ENCODE data around the gene SLC25A36. TPM values are rescaled to one million over a fixed set of nuclear protein-coding genes. Genes with fewer than 3 reads are reported as not detected.

SLC25A36 gene
- total RNA-seq, 1 donor from 2014 or later = 56.0 TPM

GRCh38 chr3:140903196-140903595 is 38.4 kb upstream of the SLC25A36 start:
- Histone ChIP-seq H3K36me3 (no peaks in the 10 kb centered on the region), H3K4me3 (no peak overlapping the region), H3K9me3 (no peaks in the 10 kb centered on the region), H3K4me1 (no peaks in the 10 kb centered on the region), H3K27me3 (no peaks in the 10 kb centered on the region), H3K27ac (no peak overlapping the region)
- intact Hi-C loops (cut with DNase I) = no loop called here
- DNase-seq (ENCODE audit: extremely low spot score in 2 of 2) = no peak
- no peak for TF ChIP-seq POLR2A (IDR thresholded peaks at IDR 0.05)
- no peak for TF ChIP-seq POLR2AphosphoS5 (IDR thresholded peaks at IDR 0.05; ENCODE audit: insufficient read depth in 1 of 2, low read depth in 1 of 2)
- TF ChIP-seq CTCF (IDR thresholded peaks at IDR 0.05) = no peak

- no peaks in the 10 kb centered on the region for H3K4me1 ChIP-seq
- no peak overlapping the region for H3K27ac ChIP-seq
- no peaks in the 10 kb centered on the region for H3K27me3 ChIP-seq
- no peak overlapping the region for H3K4me3 ChIP-seq
- no peaks in the 10 kb centered on the region for H3K9me3 ChIP-seq
- no peak for DNase-seq (ENCODE audit: extremely low spot score in 2 of 2)
- H3K36me3 ChIP-seq = no peaks in the 10 kb centered on the region
- TF ChIP-seq CTCF (IDR thresholded peaks at IDR 0.05) (no peak), POLR2AphosphoS5 (IDR thresholded peaks at IDR 0.05; ENCODE audit: insufficient read depth in 1 of 2, low read depth in 1 of 2) (no peak), POLR2A (IDR thresholded peaks at IDR 0.05) (no peak)
- intact Hi-C loops (cut with DNase I) = no loop called here
These were observed 37.1 kb upstream of the SLC25A36 start for GRCh38 chr3:140904521-140904920.

- no peak for DNase-seq (ENCODE audit: extremely low spot score in 2 of 2)
- TF ChIP-seq POLR2AphosphoS5 (IDR thresholded peaks at IDR 0.05; ENCODE audit: insufficient read depth in 1 of 2, low read depth in 1 of 2) (no peak), POLR2A (IDR thresholded peaks at IDR 0.05) (no peak), CTCF (IDR thresholded peaks at IDR 0.05) (no peak)
- Histone ChIP-seq H3K27me3 (no peaks in the 10 kb centered on the region), H3K27ac (no peak overlapping the region), H3K4me1 (no peaks in the 10 kb centered on the region), H3K36me3 (no peaks in the 10 kb centered on the region), H3K4me3 (no peak overlapping the region), H3K9me3 (no peaks in the 10 kb centered on the region)
- intact Hi-C loops (cut with DNase I) = no loop called here
These were observed 36.1 kb upstream of the SLC25A36 start for GRCh38 chr3:140905559-140905958.

- H3K36me3 ChIP-seq = no peaks in the 10 kb centered on the region
- no peak overlapping the region for H3K4me3 ChIP-seq
- H3K27ac ChIP-seq = no peak overlapping the region
- TF ChIP-seq POLR2AphosphoS5 (IDR thresholded peaks at IDR 0.05; ENCODE audit: insufficient read depth in 1 of 2, low read depth in 1 of 2) = no peak
- no peak for TF ChIP-seq POLR2A (IDR thresholded peaks at IDR 0.05)
- no peak for TF ChIP-seq CTCF (IDR thresholded peaks at IDR 0.05)
- DNase-seq (ENCODE audit: extremely low spot score in 2 of 2) = no peak
- no peaks in the 10 kb centered on the region for H3K9me3 ChIP-seq
- H3K4me1 ChIP-seq = no peaks in the 10 kb centered on the region
- no peaks in the 10 kb centered on the region for H3K27me3 ChIP-seq
- intact Hi-C loops (cut with DNase I) = no loop called here
These were observed 34.9 kb upstream of the SLC25A36 start for GRCh38 chr3:140906785-140907184.

- TF ChIP-seq CTCF (IDR thresholded peaks at IDR 0.05) (no peak), POLR2A (IDR thresholded peaks at IDR 0.05) (no peak)
- intact Hi-C loops (cut with DNase I) = no loop called here
- Histone ChIP-seq H3K9me3 (no peaks in the 10 kb centered on the region), H3K36me3 (no peaks in the 10 kb centered on the region), H3K27me3 (no peaks in the 10 kb centered on the region), H3K4me3 (no peak overlapping the region), H3K27ac (no peak overlapping the region), H3K4me1 (no peaks in the 10 kb centered on the region)
- no peak for DNase-seq (ENCODE audit: extremely low spot score in 2 of 2)
These were observed 30.8 kb upstream of the SLC25A36 start for GRCh38 chr3:140910860-140911259.

Measured in vagina (tissue), 2 donors.